ENCODE results near the gene UPK3BL2. TPM values are rescaled to one million over a fixed set of nuclear protein-coding genes. Genes with fewer than 3 reads are reported as not detected.
"Not testable (repeated sequence)": the region's sequence is repeated elsewhere in the genome, so short reads cannot be mapped to it uniquely, and the experiment has no call there.

UPK3BL2 gene
- total RNA-seq, 4 donors from 2014 or later, result 2.7 to 19.5 (median 13.2) TPM

GRCh38 chr7:102510575-102510974 lies 32.9 kb downstream of the UPK3BL2 start:
- H3K4me1 ChIP-seq; DNase-seq; intact Hi-C loops (cut with DNase I); H3K9me3 ChIP-seq; H3K27me3 ChIP-seq; H3K27ac ChIP-seq; H3K4me3 ChIP-seq (replicated peaks in 1 of 3); H3K36me3 ChIP-seq: not testable (repeated sequence)
- WGBS, 2 donors, result 79% methylated on average over 4 of the region's 8 CpGs; no CpG with 5 or more reads in 1 of the 2 donors

GRCh38 chr7:102507410-102508088 lies 35.9 kb downstream of the UPK3BL2 start:
- H3K27ac ChIP-seq; DNase-seq; H3K27me3 ChIP-seq; H3K9me3 ChIP-seq; H3K36me3 ChIP-seq; intact Hi-C loops (cut with DNase I); H3K4me1 ChIP-seq; H3K4me3 ChIP-seq (replicated peaks in 1 of 3): not testable (repeated sequence)
- WGBS, 2 donors, result 100% methylated on average over 2 of the region's 8 CpGs; no CpG with 5 or more reads in 1 of the 2 donors

- intact Hi-C loops (cut with DNase I); H3K4me3 ChIP-seq (replicated peaks in 1 of 3); H3K4me1 ChIP-seq; H3K27ac ChIP-seq; H3K36me3 ChIP-seq; H3K27me3 ChIP-seq; H3K9me3 ChIP-seq; DNase-seq: not testable (repeated sequence)
- 83% methylated on average over 5 of the region's 24 CpGs; no CpG with 5 or more reads in 1 of the 2 donors for WGBS, 2 donors
Measured at GRCh38 chr7:102505298-102506185, 38.0 kb downstream of the UPK3BL2 start.

GRCh38 chr7:102503141-102503540 lies 40.4 kb downstream of the UPK3BL2 start:
- H3K4me1 ChIP-seq; intact Hi-C loops (cut with DNase I): not testable (repeated sequence)

GRCh38 chr7:102498321-102498720 lies 45.2 kb downstream of the UPK3BL2 start:
- WGBS, 2 donors, result 95 to 100% methylated on average over 3 to 15 of the region's 16 CpGs
- H3K36me3 ChIP-seq; intact Hi-C loops (cut with DNase I); DNase-seq; H3K4me3 ChIP-seq (replicated peaks in 1 of 3); H3K27me3 ChIP-seq; H3K4me1 ChIP-seq; H3K9me3 ChIP-seq; H3K27ac ChIP-seq: not testable (repeated sequence)

More at GRCh38 chr7:102503141-102503540, 40.4 kb downstream of the UPK3BL2 start:
- H3K27me3 ChIP-seq; H3K36me3 ChIP-seq; H3K27ac ChIP-seq; DNase-seq; H3K4me3 ChIP-seq (replicated peaks in 1 of 3); H3K9me3 ChIP-seq: not testable (repeated sequence)
- WGBS, 2 donors, result no CpG with 5 or more reads among the region's 12 CpGs

GRCh38 chr7:102497308-102497707 lies 46.2 kb downstream of the UPK3BL2 start:
- H3K9me3 ChIP-seq; DNase-seq; H3K36me3 ChIP-seq; intact Hi-C loops (cut with DNase I); H3K4me1 ChIP-seq; H3K4me3 ChIP-seq (replicated peaks in 1 of 3); H3K27me3 ChIP-seq; H3K27ac ChIP-seq: not testable (repeated sequence)
- 83% methylated on average over 1 of the region's 5 CpGs; no CpG with 5 or more reads in 1 of the 2 donors for WGBS, 2 donors

- intact Hi-C loops (cut with DNase I); H3K27me3 ChIP-seq; DNase-seq; H3K27ac ChIP-seq; H3K36me3 ChIP-seq; H3K9me3 ChIP-seq; H3K4me3 ChIP-seq (replicated peaks in 1 of 3); H3K4me1 ChIP-seq: not testable (repeated sequence)
- WGBS, 2 donors, result 95% methylated on average over 3 of the region's 10 CpGs; no CpG with 5 or more reads in 1 of the 2 donors
Measured at GRCh38 chr7:102496861-102497260, 46.6 kb downstream of the UPK3BL2 start.

GRCh38 chr7:102494473-102495149 lies 48.9 kb downstream of the UPK3BL2 start:
- intact Hi-C loops (cut with DNase I); DNase-seq; H3K4me1 ChIP-seq; H3K4me3 ChIP-seq (replicated peaks in 1 of 3); H3K27ac ChIP-seq; H3K9me3 ChIP-seq; H3K27me3 ChIP-seq; H3K36me3 ChIP-seq: not testable (repeated sequence)
- WGBS, 2 donors, result no CpG with 5 or more reads among the region's 67 CpGs

GRCh38 chr7:102494026-102494425 lies 49.5 kb downstream of the UPK3BL2 start:
- intact Hi-C loops (cut with DNase I); H3K27me3 ChIP-seq; H3K27ac ChIP-seq; H3K36me3 ChIP-seq; H3K4me1 ChIP-seq; H3K4me3 ChIP-seq (replicated peaks in 1 of 3); H3K9me3 ChIP-seq: not testable (repeated sequence)
- WGBS, 2 donors, result no CpG with 5 or more reads among the region's 15 CpGs
- peak in 1 of 2 donors; percentile 1 for DNase-seq

GRCh38 chr7:102493220-102493935 lies 50.1 kb downstream of the UPK3BL2 start:
- H3K9me3 ChIP-seq; H3K36me3 ChIP-seq; H3K27ac ChIP-seq; H3K4me1 ChIP-seq; DNase-seq; intact Hi-C loops (cut with DNase I); H3K4me3 ChIP-seq (replicated peaks in 1 of 3); H3K27me3 ChIP-seq: not testable (repeated sequence)
- WGBS, 2 donors, result no CpG with 5 or more reads among the region's 33 CpGs

GRCh38 chr7:102490529-102491075 lies 52.9 kb downstream of the UPK3BL2 start:
- H3K4me1 ChIP-seq; H3K9me3 ChIP-seq; H3K27ac ChIP-seq; intact Hi-C loops (cut with DNase I); H3K4me3 ChIP-seq (replicated peaks in 1 of 3); H3K27me3 ChIP-seq; H3K36me3 ChIP-seq: not testable (repeated sequence)
- peak in 1 of 2 donors; percentile 37 for DNase-seq
- 87% methylated on average over 3 of the region's 12 CpGs; no CpG with 5 or more reads in 1 of the 2 donors for WGBS, 2 donors
